ENCODE measurements around the gene MACROH2A1.

The MACROH2A1 gene

DNA sequence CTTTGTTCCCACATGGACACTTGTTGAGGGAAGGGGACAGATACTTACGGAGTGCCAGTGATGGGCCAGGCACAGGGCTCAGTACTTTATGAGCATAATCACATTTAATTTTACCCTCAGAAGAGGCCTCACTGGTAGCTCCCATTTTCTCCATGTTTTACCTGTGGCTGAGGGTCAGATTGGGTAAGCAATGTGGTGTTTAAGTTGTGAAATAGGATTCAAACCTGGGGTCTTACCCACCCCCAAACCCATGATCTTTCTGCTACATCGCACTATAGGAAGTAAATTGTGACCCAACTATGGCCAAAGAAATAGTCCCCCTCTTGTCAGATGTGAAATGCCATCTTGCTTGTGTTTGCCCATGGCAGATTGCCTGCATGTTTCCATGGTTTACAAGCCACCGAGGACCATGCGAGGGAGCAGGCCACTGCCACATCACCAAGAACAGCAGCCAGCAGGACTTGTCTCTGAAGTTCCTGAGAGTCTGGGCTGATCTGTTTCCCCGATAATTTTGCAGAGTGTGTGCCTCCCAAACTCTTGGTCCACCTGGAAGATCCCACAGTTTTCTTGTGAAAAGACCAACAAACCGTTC lies 95.4 kb downstream of the MACROH2A1 start:
- Histone ChIP-seq H3K4me1 (ENCODE audit: control insufficient read depth in 1 of 2, insufficient read depth in 2 of 2, low read length in 2 of 2) (no peaks in the 10 kb centered on the region), H3K4me3 (ENCODE audit: low read depth in 1 of 2, low read length in 2 of 2) (no peak overlapping the region), H3K27ac (ENCODE audit: low read length) (no peak overlapping the region), H3K9me3 (ENCODE audit: control insufficient read depth in 1 of 2, low read length in 2 of 2) (no peaks in the 10 kb centered on the region), H3K27me3 (ENCODE audit: low read depth, low read length) (no peaks in the 10 kb centered on the region), H3K36me3 (ENCODE audit: control insufficient read depth in 1 of 2, insufficient read depth in 2 of 2, low read length in 2 of 2) (no peaks in the 10 kb centered on the region)

DNA sequence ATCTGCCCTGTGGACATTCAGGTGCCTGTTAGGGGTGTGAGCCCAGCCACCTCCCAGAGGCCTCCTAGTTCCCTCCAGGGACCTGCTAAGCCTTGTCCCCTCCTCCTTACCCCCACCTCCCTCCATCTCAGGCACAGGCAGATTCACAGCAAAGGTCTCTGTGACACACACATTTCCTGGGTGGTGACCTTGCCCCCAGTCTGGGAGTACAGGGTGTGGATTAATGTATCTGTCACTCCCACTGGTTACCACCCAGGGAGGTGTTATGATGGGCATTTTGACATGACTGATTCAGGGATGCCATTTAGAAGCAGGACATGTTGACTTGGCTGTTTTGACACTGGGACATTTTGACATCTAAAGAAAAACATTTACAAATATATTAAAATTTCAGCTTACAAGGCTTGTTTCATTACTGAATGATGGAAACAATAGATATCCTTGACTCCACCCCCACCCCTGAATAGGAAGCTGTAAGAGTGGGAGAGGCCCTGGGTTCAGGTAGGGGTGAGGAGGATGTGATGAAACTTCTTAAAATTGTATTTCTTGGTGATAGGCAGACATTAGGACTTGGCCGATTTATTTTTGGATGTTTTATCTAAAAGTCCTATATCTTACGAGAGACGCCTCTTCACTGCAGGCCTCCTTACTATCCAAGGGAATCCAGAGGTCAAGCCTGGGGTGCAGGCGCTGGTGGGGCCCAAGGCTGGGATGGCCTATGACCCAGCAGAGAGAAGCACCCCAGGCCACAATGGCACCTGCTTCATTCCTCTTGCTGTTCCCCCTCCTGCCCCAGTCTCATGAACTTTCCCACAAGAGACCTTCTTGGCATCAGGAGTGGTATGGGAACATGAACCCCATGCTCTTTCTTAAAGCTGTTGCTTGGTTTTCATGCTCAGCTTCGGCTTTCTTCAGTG lies 101.9 kb downstream of the MACROH2A1 start:
- Histone ChIP-seq H3K27me3 (ENCODE audit: low read depth, low read length) (no peaks in the 10 kb centered on the region), H3K4me3 (ENCODE audit: low read depth in 1 of 2, low read length in 2 of 2) (no peak overlapping the region), H3K9me3 (ENCODE audit: control insufficient read depth in 1 of 2, low read length in 2 of 2) (no peaks in the 10 kb centered on the region), H3K4me1 (ENCODE audit: control insufficient read depth in 1 of 2, insufficient read depth in 2 of 2, low read length in 2 of 2) (no peaks in the 10 kb centered on the region), H3K27ac (ENCODE audit: low read length) (no peak overlapping the region), H3K36me3 (ENCODE audit: control insufficient read depth in 1 of 2, insufficient read depth in 2 of 2, low read length in 2 of 2) (no peaks in the 10 kb centered on the region)

DNA sequence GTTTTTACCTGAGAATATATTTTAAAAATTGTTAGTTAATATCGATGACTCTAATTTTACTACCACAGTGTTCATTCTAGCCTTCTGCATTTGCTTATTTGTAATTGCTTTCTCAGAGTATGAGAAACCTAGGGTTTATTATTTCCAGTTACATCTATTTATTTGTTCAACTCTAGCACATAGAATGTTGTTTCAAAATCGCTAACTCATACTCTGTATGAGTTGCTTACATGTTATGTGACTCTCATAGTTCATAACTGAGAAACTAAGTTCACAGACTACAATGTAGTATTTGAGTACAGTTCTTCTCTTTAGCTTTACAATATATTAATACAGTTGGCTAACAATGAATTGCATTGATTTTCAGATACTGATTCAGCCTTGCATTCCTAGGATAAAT lies 103.2 kb downstream of the MACROH2A1 start:
- no peaks in the 10 kb centered on the region for H3K27me3 ChIP-seq (ENCODE audit: low read depth, low read length)
- H3K4me1 ChIP-seq (ENCODE audit: control insufficient read depth in 1 of 2, insufficient read depth in 2 of 2, low read length in 2 of 2), result no peaks in the 10 kb centered on the region
- H3K4me3 ChIP-seq (ENCODE audit: low read depth in 1 of 2, low read length in 2 of 2), result no peak overlapping the region
- H3K36me3 ChIP-seq (ENCODE audit: control insufficient read depth in 1 of 2, insufficient read depth in 2 of 2, low read length in 2 of 2), result no peaks in the 10 kb centered on the region
- no peaks in the 10 kb centered on the region for H3K9me3 ChIP-seq (ENCODE audit: control insufficient read depth in 1 of 2, low read length in 2 of 2)
- no peak overlapping the region for H3K27ac ChIP-seq (ENCODE audit: low read length)

DNA sequence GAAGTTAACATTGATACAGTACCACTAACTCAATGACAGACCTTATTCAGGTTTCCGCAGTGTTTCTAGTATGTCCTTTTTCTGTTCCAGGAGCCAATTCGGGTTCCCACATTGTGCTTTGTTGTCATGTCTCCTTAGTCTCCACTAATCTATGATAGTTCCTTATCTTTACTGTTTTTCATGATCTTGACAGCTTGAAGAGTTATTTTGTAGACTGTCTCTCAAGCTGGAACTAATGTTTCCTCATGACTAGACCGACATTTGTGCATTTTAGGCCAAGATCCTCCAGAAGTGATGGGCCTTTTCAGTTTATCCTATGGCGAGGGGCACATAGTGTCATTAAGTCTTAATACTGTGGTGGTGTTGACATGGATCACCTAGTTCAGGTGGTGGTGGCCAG lies 104.2 kb downstream of the MACROH2A1 start:
- Histone ChIP-seq H3K4me3 (ENCODE audit: low read depth in 1 of 2, low read length in 2 of 2) (no peak overlapping the region), H3K36me3 (ENCODE audit: control insufficient read depth in 1 of 2, insufficient read depth in 2 of 2, low read length in 2 of 2) (no peaks in the 10 kb centered on the region), H3K9me3 (ENCODE audit: control insufficient read depth in 1 of 2, low read length in 2 of 2) (no peaks in the 10 kb centered on the region), H3K4me1 (ENCODE audit: control insufficient read depth in 1 of 2, insufficient read depth in 2 of 2, low read length in 2 of 2) (no peaks in the 10 kb centered on the region), H3K27ac (ENCODE audit: low read length) (no peak overlapping the region), H3K27me3 (ENCODE audit: low read depth, low read length) (no peaks in the 10 kb centered on the region)

DNA sequence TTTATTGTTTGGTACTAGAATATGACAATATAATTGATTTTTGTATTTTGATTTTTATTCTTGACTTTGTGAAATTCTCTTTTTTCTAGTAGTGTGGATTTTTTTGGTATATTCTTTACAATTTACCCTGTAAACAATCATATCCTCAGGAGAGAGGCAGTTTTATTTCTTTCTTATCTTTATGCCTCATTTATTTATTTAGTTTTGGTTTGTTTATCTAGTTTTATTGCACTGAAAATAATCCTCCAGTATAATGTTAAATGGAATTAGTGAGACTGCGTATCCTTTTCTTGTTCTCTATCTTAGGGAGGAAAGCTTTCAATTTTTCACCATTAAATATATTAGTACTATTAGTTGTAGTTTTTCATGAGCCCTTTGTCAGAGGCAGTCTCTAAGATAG lies 109.4 kb downstream of the MACROH2A1 start:
- Histone ChIP-seq H3K27me3 (ENCODE audit: low read depth, low read length) (no peaks in the 10 kb centered on the region), H3K4me3 (ENCODE audit: low read depth in 1 of 2, low read length in 2 of 2) (no peak overlapping the region), H3K9me3 (ENCODE audit: control insufficient read depth in 1 of 2, low read length in 2 of 2) (no peaks in the 10 kb centered on the region), H3K4me1 (ENCODE audit: control insufficient read depth in 1 of 2, insufficient read depth in 2 of 2, low read length in 2 of 2) (no peaks in the 10 kb centered on the region), H3K27ac (ENCODE audit: low read length) (no peak overlapping the region), H3K36me3 (ENCODE audit: control insufficient read depth in 1 of 2, insufficient read depth in 2 of 2, low read length in 2 of 2) (no peaks in the 10 kb centered on the region)

DNA sequence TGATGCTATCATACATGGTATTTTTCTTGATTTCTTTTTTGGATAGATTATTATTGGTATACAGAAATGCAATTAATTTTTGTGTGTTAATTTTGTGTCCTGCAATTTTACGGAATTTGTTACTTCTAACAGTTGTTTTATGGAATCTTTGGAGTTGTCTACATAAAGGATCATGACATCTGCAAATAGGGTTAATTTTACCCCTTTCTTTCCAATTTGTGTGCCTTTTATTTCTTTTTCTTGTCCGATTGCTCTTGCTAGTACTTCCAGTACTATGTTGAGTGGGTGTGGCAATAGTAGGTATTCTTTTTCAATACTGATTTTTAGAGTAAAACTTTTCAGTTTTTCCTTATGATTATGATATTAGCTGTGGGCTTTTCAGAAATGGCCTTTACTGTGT lies 111.5 kb downstream of the MACROH2A1 start:
- H3K36me3 ChIP-seq (ENCODE audit: control insufficient read depth in 1 of 2, insufficient read depth in 2 of 2, low read length in 2 of 2), result no peaks in the 10 kb centered on the region
- no peak overlapping the region for H3K27ac ChIP-seq (ENCODE audit: low read length)
- H3K9me3 ChIP-seq (ENCODE audit: control insufficient read depth in 1 of 2, low read length in 2 of 2), result no peaks in the 10 kb centered on the region
- no peaks in the 10 kb centered on the region for H3K4me1 ChIP-seq (ENCODE audit: control insufficient read depth in 1 of 2, insufficient read depth in 2 of 2, low read length in 2 of 2)
- H3K27me3 ChIP-seq (ENCODE audit: low read depth, low read length), result no peaks in the 10 kb centered on the region
- H3K4me3 ChIP-seq (ENCODE audit: low read depth in 1 of 2, low read length in 2 of 2), result no peak overlapping the region

Data from muscle layer of duodenum (tissue), 2 donors.